A204.1 (cell line): Measurements from ENCODE around the gene MARCHF4.

Experiments
- FAIRE-seq: peaks from 2 replicates; lab custom pipeline; 2012; peaks lifted over from hg19 to GRCh38; lab: Jason Lieb, UNC

MARCHF4 gene

GRCh38 chr2:216350214-216350791, 22.0 kb downstream of the MARCHF4 start:
- FAIRE-seq: no peak

DNA sequence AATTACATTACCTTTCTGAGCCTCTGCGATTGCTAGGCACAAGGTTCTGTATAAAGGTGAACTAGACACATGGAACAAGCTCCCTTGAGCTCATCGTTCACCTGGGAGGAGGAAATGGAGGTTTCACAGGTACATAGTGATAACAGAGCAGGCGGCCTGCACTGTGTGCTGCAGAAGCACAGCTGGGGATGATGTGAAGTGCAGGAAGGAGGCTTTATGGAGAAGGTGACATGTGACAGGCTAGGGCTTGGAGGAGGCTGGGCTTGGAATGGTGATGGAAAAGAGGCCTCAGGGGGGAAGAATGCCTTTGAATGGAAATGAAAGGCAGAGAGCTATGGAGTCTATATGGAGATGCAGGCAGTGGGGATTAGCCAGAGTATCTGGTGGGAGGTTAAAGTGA, 22.9 kb downstream of the MARCHF4 start:
- no peak for FAIRE-seq

- FAIRE-seq: no peak
Measured at GRCh38 chr2:216348756-216349308, 23.5 kb downstream of the MARCHF4 start.

DNA sequence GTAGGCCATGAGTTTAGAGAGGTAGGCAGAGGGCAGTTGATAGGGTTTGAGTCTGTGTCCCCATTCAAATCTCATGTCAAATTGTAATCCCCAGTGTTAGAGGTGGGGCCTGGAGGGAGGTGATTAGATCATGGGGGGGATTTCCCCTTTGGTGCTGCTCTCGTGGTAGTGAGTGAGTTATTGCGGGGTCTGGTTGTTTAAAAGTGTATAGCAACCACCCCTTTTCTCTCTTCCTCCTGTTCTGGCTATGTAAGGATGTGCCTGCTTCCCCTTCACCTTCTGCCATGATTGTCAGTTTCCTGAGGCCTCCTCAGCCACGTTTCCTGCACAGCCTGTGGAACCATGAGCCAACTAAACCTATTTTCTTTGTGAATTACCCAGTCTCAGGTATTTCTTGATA, 25.5 kb downstream of the MARCHF4 start:
- no peak for FAIRE-seq

DNA sequence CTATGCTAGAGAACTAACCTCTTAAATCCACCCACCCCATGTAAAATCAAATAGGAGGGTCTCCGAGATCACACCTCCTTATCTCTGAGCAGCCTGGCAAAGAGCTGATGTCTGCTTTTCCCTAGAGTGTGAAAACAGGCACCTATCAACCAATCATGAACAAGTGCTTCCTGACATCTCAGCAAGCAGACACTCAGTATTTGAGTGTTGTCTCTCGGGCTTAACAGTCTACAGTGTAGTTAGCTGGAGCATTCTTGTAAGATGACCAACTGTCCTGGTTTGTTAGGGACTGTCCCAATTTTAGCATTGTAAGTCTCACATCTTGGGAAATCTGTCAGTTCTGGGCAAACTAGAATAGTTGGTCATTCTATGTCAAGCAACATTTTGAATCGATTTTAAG, 26.4 kb downstream of the MARCHF4 start:
- FAIRE-seq: no peak

- no peak for FAIRE-seq
Measured at GRCh38 chr2:216344950-216345300, 27.4 kb downstream of the MARCHF4 start.

DNA sequence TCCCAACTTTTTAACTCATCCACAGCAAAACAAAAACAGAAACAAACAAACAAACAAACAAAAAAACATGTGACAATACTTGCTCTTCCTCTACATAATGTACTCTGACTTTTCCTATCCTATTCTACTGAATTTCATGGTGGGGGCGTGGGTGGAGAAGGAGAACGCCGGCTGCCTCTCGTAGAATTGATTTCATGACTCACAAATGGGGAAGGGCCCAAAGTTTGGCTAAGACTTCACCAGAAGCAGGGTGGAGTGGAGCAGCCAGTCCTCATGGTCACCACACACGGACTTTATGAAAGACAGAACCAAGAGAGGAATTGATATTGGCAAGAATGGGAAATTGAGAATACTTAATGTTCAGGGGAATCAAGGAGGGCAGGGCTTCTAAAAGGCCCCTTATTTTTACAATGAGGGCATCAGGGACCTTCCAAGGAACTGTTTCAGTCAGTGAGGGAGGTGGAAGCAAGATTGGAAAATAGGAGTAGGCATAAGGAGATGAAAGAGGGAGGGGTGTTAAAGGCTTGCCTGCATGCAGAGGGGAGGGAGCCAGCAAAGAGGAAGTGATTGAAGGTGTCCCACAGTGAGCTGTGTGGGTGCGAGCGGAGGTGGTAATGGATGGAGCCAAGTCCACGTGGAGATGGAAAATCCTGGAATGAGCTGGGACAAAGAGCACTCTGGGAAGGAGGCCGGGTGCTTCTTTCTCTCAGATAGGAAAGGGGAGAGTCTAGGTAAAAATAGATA, 27.9 kb downstream of the MARCHF4 start:
- no peak for FAIRE-seq

GRCh38 chr2:216343221-216343980, 28.9 kb downstream of the MARCHF4 start:
- FAIRE-seq: no peak

DNA sequence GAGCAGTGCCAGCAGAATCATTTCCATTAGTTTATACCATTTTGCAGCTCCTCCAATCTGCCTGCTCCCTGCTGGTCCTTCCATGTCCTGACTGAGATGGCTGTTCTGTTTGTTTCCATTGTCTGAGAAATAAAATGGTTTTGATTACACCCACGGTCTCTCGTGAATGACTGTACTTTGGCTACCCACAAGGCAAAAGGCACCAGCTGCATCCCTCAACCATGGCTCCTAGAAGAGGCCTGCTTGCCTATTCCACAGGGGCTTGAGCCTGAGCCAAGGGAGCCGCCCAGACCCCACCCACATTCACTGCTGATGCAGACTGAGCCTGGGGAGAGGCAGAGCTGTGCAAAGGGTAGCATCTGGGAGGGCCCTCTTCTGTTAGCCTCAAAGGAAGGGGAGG, 31.2 kb downstream of the MARCHF4 start:
- no peak for FAIRE-seq

GRCh38 chr2:216340280-216340631, 32.0 kb downstream of the MARCHF4 start:
- no peak for FAIRE-seq

- no peak for FAIRE-seq
Measured at GRCh38 chr2:216339456-216340279, 32.6 kb downstream of the MARCHF4 start.

DNA sequence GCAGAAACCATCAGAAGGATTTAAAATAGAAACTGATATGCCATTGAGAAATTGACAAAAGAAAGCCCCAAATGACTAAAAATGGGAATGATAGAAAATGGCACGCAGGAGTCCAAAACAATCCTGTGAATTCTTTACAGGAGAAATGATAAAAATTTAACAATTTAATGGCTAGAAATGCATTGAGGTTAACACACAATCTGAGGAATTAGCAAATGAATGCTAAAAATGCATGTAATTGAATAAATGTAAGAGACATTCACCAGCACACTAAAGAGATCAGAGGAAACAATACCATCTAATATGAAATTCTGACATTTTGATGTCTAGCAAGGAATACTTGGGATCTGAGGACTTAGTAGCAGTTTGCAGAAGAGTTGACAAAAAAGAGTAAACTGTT, 37.0 kb downstream of the MARCHF4 start:
- FAIRE-seq: no peak

DNA sequence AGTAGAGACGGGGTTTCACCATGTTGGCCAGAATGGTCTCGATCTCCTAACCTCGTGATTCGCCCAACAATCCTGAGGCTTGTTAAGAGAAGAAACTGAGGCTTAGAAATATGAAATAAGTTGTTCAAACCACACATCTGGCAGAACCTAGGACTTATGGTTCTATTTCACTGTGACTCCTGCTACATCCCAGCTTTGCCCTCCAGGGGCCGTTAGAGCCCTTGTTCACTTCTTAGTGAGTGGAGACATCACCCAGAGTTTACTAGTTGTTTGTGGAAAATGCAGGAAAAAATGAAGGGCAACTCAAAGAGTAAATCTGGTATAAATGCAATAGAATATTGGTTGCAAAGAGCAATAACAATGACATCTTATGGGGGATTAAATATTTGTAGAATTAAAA, 43.9 kb downstream of the MARCHF4 start:
- no peak for FAIRE-seq

DNA sequence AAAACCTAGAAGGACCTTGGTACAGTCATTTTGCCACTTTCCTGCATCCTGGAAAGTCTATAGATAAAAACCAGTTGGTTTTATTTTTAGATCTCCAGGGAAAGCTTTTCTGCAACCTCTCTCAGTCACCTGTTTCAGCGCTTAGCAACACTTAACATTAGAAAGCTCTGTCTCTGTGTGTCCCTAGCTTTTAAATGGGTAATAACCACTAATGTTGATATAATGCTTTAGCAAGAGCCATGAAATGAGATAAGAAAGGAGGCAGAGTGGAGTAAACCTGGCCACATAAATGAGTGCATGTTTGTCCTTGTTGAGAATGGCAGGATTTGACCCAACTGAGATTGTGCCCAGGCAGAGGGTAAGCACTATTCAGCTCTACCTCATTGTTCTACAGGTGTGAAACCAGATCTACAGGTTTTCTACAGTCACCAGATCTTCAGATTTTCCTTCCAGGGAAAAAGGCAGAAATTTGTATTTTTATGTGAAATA, 44.8 kb downstream of the MARCHF4 start:
- no peak for FAIRE-seq
